Measurements from ENCODE around the gene SMYD3.
"Not testable (repeated sequence)": the region's sequence is repeated elsewhere in the genome, so short reads cannot be mapped to it uniquely, and the experiment has no call there.

Gene SMYD3

DNA sequence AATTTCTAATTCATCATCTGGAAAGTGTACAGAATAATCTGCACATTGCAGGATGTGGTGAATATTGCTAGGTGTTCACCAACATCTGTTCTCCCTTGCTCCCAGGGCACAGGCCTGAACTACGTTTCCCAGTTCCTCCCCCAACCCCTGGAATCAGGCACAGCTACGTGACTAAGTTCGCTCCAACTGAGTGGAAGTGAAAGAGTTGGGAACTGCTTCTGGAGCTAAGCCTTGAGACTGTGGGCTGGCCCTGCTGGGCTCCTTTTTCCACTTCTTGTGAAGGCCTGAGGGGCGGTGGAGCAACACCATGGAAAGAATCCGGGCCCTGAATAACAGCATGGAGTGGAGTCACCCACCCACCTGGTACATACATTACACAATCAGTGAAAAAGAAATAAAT is 534.6 kb downstream of the SMYD3 start:
- DNase-seq, result no peak

DNA sequence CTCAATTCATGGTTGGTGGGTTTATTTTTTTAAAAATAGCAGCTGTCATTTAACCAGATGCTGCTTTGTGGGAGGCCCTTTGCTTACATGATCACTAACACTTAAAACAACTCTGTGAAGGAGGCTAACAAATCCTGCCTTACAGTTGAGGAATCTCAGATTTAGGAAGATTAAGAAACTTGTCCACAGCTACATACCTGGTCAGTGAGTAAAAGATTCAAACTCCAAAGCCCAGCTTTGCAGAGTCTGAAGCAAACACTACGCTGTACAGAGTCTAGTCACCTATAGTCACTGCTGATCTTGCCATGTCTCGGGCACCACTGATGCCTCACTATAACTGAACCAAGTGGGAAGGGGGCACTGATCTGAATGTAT is 535.4 kb downstream of the SMYD3 start:
- DNase-seq, result no peak

DNA sequence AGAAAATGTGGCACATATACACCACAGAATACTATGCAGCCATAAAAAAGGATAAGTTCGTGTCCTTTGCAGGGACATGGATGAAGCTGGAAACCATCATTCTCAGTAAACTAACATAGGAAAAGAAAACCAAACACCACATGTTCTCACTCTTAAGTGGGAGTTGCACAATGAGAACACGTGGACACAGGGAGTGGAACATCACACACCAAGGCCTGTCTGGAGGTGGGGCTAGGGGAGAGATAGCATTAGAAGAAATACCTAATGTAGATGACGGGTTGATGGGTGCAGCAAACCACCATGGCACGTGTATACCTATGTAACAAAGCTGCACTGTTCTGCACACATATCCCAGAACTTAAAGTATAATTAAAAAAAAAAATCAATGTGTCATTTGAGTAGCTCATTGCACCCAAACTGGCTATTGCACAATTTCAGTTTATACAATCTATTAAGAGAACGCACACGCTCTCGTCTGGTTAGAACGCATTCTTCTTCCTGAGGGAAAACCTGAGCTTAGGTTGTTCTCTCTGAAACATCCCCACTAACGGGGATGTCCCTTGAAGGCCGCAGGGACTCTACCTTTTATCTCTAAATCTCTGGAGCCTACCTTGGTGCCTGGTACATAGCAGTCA is 535.9 kb downstream of the SMYD3 start:
- DNase-seq, result not testable (repeated sequence)

DNA sequence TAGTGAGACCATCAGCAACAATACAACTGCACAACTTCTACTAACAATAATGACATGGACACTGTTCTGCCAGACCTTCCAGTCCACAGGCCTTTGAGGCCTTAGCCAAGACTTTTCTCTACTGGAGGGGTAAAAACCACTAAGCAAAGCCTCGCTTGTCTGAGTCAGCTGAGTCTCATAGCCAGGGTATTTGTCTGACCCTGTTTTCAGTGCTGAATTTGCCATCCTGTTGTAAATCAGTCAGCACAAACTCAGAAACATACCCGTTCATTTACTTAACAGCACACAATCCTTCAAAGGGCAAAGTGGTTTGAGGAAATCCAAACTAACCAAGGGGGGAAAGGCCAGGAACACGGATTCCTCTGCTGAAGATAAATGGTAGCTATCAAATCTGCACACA is 537.8 kb downstream of the SMYD3 start:
- no peak for DNase-seq

- DNase-seq, result no peak
These were observed 538.3 kb downstream of the SMYD3 start for GRCh38 chr1:245968775-245969174.

- DNase-seq, result no peak
These were observed 541.7 kb downstream of the SMYD3 start for GRCh38 chr1:245965398-245965797.

- no peak for DNase-seq
These were observed 543.4 kb downstream of the SMYD3 start for GRCh38 chr1:245963649-245964048.

DNA sequence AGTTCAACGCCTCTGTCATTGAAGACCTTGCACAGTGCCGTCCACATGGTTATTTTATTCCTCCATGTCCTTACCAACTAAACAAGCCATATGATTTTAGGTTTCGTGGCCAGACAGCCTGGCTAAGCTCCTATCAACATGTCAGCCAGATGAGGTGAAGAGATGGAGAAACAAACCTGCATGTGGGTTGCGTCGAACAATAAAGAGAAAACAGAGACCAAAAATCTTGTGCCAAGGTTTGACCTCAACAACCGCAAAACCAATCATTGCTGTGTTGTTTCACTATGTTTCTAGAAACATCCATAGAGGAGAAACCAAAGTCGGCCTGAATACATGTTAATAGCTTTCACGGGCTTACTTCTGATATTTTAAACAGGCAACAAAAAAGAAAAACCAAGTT is 544.6 kb downstream of the SMYD3 start:
- DNase-seq, result no peak

- DNase-seq, result no peak
These were observed 545.9 kb downstream of the SMYD3 start for GRCh38 chr1:245961137-245961540.

DNA sequence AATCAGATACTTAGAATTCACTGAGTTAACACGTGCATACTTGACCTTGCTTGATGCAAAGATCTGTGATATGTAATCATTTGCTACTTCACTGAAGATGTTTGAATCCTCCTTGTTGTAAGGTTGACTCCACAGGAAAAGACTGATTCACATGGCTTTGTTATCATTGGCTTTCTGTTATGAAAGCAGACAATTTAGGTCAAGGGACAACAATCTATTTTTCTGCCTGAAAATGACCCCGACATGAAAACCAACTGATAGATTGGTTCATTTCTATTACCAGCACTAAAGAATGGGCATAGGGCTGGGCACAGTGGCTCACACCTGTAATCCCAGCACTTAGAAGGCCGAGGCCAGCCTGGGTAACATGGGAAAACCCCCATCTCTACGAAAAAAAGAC is 546.9 kb downstream of the SMYD3 start:
- DNase-seq, result no peak

DNA sequence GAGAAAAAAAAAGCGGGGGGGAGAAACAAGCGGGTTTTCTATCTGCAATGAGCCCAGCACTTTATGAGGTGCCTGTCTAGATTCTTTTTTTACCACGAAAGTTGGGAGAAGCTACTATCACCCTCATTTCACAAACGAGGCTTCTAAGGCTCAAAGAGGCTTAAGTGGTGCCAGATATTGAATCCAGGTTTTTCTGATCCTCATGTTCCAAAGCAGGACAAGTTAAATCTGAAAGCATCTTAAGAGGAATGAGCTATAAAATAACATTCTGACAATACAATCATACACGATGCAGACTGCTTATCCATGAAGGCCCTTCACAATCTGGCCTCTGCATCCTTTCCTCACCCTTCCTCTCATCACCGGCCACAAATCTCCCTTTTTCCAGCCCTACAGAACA is 549.1 kb downstream of the SMYD3 start:
- DNase-seq, result no peak

GRCh38 chr1:245957427-245957826 is 549.7 kb downstream of the SMYD3 start:
- no peak for DNase-seq

DNA sequence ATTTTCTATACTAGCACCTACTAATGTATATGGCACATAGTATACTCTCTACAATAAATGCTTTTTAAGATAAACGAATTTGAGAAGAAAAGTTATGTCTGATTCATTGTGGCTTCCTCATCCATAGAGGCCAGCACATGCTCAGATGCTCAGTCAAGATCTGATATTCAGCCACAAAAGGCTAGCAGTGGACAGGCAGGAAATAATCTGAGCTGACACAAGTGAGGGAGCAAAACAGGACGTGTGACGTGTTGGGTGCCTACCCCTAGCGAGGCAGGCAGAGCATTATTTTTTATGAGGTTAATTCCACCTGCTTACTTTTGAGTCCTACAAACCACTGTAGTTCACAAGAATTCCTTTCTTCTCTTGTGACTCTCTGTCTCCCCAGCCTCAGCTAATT is 550.9 kb downstream of the SMYD3 start:
- DNase-seq, result peak; percentile 61

- DNase-seq, result peak; percentile 61
These were observed 553.0 kb downstream of the SMYD3 start for GRCh38 chr1:245953876-245954660.

DNA sequence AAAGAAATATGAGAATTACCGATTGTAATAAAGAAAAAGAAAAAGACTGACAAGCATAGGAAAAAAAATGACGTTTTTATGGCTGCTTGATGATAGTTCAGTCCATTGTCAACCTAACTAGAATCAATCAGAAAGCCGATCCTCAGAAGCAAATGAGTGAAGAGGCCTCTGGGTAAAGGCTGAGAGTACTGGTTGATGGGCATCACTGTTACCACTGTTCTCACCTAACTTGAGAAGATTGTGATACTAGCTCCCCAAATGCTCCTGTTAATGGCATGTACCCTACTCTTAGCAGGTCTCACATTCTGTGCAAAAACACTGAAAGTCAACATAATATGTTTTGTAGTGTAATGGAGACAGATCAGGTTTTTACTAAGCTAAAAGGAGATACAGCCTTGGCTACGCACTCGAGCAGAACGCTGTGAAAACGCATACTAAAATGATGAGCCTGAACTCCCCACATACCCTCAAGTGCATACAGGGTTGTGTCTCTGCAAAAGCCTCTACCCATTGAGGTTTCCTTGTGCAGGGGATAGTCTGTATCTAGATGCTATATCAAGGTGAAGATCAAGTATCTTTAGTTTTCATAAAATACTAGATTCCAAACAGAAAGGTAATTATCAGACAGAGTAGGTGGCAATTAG is 554.6 kb downstream of the SMYD3 start:
- DNase-seq, result no peak

- no peak for DNase-seq
These were observed 558.3 kb downstream of the SMYD3 start for GRCh38 chr1:245948786-245949185.

GRCh38 chr1:245946905-245947304 is 560.2 kb downstream of the SMYD3 start:
- DNase-seq, result no peak

DNA sequence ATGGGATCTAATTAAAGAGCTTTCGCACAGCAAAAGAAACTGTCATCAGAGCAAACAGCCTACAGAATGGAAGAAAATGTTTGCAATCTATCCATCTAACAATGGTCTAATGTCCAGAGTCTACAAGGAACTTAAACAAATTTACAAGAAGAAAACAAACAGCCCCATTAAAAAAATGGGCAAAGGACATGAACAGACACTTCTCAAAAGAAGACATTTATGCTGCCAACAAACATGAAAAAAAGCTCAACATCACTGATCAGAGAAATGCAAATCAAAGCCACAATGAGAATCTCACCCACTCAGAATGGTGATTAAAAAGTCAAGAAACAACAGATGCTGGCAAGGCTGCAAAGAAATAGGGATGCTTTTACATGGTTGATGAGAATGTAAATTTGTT is 561.9 kb downstream of the SMYD3 start:
- DNase-seq, result not testable (repeated sequence)

DNA sequence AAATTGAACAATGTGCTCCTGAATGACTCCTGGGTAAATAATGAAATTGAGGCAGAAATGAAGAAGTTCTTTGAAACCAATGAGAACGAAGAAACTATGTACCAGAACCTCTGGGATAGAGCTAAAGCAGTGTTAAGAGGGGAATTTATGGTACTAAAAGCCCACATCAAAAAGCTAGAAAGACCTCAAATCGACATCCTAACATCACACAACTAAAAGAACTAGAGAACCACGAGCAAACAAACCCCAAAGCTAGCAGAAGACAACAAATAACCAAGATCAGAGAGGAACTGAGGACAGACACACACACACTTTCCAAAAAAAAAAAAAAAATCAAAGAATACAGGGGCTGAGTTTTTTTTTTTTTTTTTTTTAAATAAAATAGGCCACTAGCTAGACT is 564.2 kb downstream of the SMYD3 start:
- DNase-seq, result no peak

- not testable (repeated sequence) for DNase-seq
These were observed 565.3 kb downstream of the SMYD3 start for GRCh38 chr1:245941771-245942170.

DNA sequence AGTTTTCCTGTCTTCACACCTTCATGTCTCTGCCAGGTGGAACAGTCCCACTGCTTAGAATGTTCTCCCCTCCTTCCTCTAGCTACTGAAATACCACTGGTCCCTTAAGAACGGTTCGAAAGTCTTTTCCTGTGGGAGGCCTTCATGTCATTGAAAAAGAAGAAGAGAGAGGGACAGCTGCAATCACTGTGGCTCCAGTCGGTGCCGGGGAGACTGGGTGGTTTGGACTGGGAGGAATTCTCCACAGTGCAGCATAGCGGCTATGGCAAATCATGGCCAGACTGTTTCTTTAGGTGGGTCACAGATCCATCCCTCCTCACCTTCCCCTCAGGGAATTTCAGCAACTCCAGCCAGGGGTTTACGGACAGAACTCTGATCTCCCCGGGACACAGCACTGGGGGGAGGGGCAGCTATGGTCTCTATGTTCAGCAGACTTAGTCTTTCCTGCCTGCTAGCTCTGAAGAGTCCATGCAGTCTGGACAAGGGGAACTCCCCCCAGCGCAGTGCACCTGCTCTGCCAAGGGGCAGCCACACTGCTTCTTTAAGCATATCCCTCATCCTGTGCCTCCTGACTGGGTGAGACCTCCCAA is 567.2 kb downstream of the SMYD3 start:
- no peak for DNase-seq

GRCh38 chr1:245938046-245938435 is 569.0 kb downstream of the SMYD3 start:
- no peak for DNase-seq

DNA sequence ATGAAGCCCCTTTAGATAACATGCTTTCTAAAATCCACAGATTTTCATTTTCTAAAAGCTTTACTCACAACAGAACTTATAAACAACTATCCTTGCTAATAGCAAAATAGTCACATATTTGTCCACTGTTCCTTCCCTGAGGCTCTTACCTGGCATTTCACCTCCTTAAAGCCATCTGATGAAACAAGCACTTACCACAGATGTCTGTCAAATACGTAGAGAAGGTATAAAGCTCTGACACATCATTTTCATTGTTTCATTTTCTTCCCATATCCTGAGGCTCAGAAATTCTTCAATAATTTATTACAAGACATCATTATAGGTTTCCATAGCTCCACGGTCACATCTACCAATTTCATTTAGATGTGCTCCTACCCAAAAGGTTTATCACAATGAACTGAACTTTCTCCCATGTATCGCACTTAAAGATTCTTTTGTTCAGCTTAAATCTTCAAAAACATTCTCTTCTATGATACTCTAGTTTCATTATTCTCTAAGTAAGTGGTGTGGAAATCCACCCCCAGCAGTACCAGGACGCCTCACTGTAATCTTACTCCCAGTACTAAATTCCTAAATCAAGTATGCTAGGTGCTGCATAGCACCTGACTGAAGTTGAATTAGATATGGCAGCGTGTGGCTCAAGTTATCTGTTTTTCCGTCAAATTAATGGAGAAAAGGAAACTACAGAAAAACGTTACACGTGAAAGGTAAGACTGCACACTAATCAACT is 569.6 kb downstream of the SMYD3 start:
- no peak for DNase-seq

All from activated CD8-positive, alpha-beta memory T cell treated with anti-CD3 and anti-CD28 coated beads for 24 hours (primary cell).